HG03060 (cell line): ENCODE results near the gene RNF114.
"Not testable (repeated sequence)": the region's sequence is repeated elsewhere in the genome, so short reads cannot be mapped to it uniquely, and the experiment has no call there.

Source experiments
- ATAC-seq: cut with Tn5 transposase; IDR thresholded peaks from one replicate; pipeline ENCODE4 v1.9.1; 2021; ENCODE audit warnings: low read depth, moderate number of reproducible peaks; ENCODE audit not compliant: unreplicated experiment

RNF114 gene

GRCh38 chr20:49924247-49924646 is 11.9 kb upstream of the RNF114 start:
- no peak for ATAC-seq

DNA sequence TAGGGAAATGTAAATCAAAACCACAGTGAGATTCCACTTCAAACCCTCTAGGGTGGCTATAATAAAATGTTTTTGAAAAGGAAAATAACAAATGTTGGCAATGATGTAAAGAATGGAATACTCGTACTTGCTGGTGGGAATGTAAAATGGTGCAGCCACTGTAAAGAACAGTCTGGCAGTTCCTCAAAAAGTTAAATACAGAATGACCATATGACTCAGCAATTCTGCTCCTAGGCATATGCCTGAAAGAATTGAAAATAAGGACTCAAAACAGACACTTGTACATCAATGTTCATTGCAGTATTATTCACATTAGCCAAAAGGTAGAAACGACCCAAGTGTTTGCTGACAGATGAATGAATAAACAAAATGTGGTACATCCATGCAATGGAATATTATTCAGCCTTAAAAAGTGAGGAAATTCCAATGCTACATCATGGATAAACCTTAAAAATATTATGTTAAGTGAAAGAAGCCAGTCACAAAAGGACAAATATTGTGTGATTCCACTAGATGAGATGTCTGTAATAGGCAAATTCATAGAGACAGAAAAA is 10.2 kb upstream of the RNF114 start:
- ATAC-seq, result no peak

DNA sequence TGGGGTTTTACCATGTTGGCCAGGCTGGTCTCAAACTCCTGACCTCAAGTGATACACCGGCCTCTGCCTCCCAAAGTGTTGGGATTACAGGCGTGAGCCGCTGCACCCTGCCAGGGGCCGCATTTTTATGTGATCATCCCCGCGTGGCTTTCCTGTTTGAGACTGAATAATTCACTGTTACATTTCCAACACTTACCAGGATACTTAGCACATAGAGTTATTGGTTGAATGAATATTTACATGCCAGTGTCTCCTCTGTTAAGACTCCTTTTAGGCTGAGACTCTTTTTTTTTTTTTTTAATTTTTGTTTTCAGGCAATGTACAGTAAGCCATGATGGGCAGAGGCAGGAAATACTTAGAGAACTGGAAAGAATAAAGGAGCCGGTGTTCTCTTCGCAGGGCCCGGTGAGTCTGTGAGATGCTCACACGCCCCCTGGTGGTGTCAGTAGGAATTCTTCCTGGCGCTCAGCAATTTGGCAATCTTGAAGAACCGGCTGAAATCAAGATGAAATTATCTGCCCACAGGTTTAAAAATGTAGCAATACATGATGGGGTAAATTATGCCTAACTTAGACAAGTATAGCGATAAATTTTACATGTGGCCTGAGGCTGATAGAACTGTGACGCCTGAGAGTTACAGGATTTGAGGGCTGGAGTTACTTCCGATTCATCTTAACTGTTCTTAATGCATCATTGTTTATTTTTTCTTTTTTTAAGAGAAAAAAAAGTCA is 7.6 kb upstream of the RNF114 start:
- no peak for ATAC-seq

DNA sequence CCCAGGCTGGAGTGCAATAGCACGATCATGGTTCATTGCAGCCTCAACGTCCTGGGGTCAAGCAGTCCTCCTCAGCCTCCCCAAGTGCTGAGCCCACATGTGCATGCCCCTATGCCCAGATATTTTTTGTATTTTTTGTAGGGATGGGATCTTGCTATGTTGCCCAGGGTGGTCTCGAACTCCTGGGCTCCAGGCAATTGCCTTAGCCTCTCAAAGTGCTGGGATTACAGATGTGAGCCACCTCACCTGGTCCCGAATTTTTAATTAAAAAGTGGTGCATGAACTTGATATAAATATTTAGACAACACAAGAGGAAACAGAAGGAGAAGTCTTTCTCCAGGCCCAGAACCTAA is 7.1 kb upstream of the RNF114 start:
- no peak for ATAC-seq

DNA sequence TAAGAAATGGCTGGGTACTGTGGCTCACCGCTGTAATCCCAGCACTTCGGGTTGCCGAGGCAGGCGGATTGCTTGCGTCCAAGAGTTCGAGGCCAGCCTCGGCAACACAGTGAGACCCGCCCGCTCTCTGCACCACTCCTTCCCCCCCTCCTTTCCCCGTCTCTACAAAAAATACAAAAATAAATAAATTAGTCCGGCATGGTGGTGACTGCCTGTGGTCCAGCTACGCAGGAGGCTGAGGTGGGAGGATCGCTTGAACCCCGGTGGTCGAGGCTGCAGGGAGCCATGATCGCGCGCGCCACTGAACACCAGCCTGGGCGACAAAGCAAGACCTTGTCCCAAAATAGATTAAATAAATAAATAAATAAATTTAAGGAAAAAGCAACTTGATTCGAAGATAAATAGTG is 448 bp upstream of the RNF114 start:
- ATAC-seq, result no peak

GRCh38 chr20:49937027-49937929 is 1.1 kb downstream of the RNF114 start:
- no peak for ATAC-seq

- ATAC-seq, result no peak
Measured at GRCh38 chr20:49938173-49939163, 2.3 kb downstream of the RNF114 start.

DNA sequence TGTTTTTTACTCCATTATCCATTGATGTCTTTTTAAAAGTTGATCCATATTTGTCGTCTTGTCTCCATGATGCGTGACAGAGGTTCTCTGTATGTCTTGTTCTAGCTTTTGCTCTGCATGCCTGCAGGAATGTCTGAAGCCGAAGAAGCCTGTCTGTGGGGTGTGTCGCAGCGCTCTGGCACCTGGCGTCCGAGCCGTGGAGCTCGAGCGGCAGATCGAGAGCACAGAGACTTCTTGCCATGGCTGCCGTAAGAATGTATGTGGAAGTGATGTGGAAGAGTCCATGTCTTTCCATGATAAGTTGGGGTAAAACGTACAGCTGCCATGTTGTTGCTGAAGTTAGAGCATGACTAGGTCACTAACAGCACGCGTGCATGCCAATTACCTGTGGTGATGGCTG is 5.3 kb downstream of the RNF114 start:
- ATAC-seq, result no peak

DNA sequence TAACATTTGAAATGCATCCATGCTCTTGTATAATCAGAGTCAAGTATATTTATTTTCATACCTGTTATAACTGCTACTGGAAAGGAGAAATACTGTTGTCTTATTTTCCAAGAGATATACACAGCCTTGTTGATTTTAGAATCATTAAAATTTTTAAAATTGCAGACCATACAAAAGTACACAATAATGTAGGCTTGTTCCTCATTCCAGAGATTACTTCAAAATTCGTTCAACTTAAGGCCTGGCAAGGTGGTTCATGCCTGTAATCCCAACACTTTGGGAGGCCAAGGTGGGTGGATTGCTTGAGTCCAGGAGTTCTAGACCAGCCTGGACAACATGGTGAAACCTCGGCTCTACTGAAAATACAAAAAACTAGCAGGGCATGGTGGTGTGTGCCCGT is 6.1 kb downstream of the RNF114 start:
- ATAC-seq, result no peak

DNA sequence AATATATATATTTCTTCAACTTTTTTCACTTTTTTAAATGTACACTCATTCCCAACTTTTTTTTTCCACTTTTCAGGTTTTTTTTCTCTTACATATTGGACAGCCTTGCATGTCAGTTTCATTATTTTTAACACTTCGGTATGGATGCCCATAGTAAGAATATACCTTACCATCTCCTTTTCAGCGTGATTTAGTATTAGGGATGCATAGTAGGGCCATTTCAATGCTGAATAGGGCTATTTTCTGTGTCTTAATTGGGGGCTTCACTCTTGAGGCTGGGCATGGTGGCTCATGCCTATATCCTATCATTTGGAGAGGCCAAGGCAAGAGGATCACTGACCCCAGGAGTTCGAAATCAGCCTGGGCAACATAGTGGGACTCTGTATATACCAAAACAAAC is 6.7 kb downstream of the RNF114 start:
- no peak for ATAC-seq

DNA sequence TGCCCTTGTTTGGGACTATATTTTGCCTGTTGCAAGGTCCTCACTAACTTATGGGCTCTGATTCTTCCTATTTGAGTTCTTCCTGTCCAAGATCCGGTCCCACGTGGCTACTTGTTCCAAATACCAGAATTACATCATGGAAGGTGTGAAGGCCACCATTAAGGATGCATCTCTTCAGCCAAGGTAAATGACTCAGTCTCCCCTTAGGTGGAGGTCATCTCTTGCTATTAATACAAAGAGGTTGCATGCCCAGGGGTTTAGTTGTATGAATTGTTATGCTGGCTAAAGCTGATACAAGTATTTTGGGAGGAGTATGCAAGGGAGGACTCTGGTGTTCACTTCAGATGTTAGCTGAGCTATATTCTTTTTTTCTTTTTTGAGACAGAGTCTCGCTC is 9.1 kb downstream of the RNF114 start:
- ATAC-seq, result no peak

DNA sequence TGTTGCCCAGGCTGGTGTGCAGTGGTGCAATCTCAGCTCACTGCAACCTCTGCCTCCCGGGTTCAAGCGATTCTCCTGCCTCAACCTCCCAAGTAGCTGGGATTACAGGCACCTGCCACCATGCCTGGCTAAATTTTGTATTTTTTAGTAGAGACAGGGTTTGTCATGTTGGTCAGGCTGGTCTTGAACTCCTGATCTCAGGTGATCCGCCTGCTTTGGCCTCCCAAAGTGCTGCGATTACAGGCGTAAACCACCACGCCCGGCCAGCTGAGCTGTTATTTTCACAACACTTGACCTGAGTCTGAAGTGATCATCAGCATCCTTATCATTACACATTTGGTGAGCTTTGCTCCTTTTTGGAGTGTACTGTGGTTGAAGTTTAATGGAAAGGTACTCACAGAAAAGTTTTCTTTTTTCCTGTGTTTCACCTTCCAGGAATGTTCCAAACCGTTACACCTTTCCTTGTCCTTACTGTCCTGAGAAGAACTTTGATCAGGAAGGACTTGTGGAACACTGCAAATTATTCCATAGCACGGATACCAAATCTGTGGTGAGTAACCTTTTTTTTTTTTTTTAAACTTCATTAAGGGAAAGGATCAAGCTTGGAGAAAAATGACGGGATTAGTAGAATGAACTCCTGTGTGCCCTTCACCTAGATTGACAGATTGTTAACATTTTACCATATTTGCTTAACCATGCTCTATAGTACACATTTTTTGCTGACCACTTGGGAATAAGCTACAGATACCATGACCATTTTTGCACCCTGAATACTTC is 9.7 kb downstream of the RNF114 start:
- no peak for ATAC-seq

- no peak for ATAC-seq
Measured at GRCh38 chr20:49948178-49948577, 12.0 kb downstream of the RNF114 start.

DNA sequence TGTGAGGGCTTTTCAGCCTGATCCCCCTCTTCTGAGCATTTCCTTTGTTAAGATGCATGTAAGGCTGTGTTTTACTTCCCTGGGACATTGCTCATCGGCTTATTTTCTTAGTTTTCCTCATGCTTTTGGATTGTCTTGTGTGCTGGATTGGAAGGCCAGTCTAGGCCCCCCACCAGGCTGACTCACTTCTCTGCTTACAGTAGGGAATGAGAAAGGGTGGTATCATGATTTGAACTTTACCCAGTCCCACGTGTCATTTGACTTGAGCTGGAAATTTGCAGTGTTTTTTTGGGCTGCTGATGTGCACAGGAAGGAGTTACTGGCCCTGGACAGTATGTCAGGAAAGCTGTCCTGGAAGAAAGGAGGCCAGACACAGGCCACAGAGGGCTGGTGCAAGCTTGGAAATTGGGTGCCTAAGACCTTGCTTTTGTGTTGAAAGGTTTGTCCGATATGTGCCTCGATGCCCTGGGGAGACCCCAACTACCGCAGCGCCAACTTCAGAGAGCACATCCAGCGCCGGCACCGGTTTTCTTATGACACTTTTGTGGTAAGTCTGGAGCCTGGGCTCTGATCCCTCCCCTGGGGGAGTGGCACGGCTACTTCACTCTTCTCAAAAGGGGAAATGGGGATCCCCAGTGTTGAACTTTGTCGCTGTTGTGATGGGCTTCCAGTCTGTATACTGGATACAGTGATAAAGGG is 12.8 kb downstream of the RNF114 start:
- ATAC-seq, result no peak

GRCh38 chr20:49951151-49951550 is 15.0 kb downstream of the RNF114 start:
- ATAC-seq, result no peak

GRCh38 chr20:49955167-49955566 is 19.0 kb downstream of the RNF114 start:
- no peak for ATAC-seq

GRCh38 chr20:49955830-49956396 is 19.7 kb downstream of the RNF114 start:
- ATAC-seq, result not testable (repeated sequence)

DNA sequence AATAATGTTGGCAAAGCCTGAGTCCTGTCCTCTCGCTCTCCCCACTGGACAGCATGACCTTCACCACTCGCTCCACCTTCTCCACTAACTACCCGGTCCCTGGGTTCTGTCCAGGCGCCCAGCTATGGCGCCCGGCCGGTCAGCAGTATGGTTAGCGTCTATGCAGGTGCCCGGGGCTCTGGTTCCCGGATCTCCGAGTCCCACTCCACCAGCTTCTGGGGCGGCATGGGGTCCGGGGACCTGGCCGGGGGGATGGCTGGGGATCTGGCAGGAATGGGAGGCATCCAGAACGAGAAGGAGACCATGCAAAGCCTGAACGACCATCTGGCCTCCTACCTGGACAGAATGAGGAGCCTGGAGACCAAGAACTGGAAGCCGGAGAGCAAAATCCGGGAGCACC is 20.5 kb downstream of the RNF114 start:
- no peak for ATAC-seq
